Measurements from ENCODE around the gene CHST3. TPM values are rescaled to one million over a fixed set of nuclear protein-coding genes. Genes with fewer than 3 reads are reported as not detected.

The CHST3 gene
- total RNA-seq, 1 experiment from 2014 or later: 6.1 TPM

DNA sequence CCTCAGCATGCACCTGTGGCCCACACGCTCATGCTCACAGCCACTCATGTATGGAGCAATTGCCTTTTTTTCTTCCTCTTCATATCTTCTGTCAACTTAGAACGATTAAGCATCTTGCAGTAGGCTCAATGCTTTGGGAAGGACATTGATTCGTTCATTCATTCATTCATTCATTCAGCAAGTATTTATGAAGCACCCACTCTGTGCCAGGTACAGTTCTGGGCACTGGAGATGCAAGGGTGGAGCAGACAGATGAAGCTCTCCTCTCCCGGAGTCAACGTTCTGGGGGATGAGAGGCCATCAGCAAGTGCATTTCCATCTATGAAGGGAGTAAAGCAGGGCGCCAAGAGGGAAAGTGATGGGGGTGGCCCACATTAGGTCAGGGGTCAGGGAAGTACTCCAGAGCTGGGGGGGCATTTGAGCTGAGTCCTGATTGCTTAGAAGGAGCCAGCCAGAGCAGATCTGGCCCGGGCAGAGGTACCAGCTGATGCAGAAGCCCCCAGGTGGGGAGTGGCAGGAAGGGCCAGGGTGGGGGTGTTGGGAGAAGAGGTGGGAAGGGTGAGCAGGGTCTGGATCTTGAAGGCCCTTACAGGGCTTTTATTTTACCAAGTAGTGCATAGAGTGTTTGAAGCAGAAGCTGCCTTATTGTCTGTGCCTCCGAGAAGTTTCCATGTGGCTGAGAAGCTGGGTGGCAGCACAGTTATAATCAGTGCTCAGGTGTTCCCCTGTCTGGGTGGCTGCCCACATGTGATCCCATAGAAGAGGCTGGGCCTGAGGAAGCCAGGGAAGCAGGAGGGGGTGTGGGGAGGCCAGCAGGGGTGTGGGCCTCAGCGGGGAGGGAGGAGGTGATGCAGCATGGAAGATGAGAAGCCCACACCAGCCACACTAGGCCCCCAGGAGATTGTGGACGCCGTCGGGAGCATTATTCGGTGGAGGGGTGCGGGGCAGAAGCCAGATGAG, 36.2 kb downstream of the CHST3 start:
- Histone ChIP-seq H3K18ac (ENCODE audit: insufficient read length, low read depth, low read length) (no peak overlapping the region), H2BK120ac (ENCODE audit: low read depth, low read length, poor library complexity, severe bottlenecking) (no peak overlapping the region), H3K9ac (ENCODE audit: extremely low read depth, insufficient read length, low read length) (no peak overlapping the region), H3K23ac (ENCODE audit: insufficient read length, low read depth, low read length) (no peak overlapping the region), H3K14ac (ENCODE audit: insufficient read depth, low read length) (0 out of 2 replicates have a peak overlapping the region, but pooled peaks have one; percentile 61), H4K91ac (ENCODE audit: insufficient read length, low read depth, low read length) (no peak overlapping the region), H2AFZ (ENCODE audit: low read length) (no peak overlapping the region), H3K79me1 (ENCODE audit: insufficient read depth, low read depth, low read length, poor library complexity, severe bottlenecking) (peaks cover 3% of the 10 kb centered on the region), H3K9me3 (ENCODE audit: control insufficient read depth, low read depth, low read length) (no peaks in the 10 kb centered on the region), H2BK5ac (ENCODE audit: insufficient read length, low read length) (peak overlapping the region; percentile 35), H2BK12ac (ENCODE audit: insufficient read length, low read depth, low read length) (no peak overlapping the region), H2BK20ac (ENCODE audit: low read depth, low read length, poor library complexity, severe bottlenecking) (no peak overlapping the region), H3K56ac (ENCODE audit: insufficient read length, low read depth, low read length) (no peak overlapping the region), H3K27ac (ENCODE audit: insufficient read length, low read depth, low read length) (no peak overlapping the region), H3T11ph (ENCODE audit: low read length) (no peak overlapping the region), H3K4me1 (ENCODE audit: insufficient read depth, low read length) (no peaks in the 10 kb centered on the region; the same call in 1 of the 2 replicates), H3K23me2 (ENCODE audit: insufficient read length, low read depth, low read length, poor library complexity, severe bottlenecking) (peaks cover 8% of the 10 kb centered on the region), H3K79me2 (ENCODE audit: insufficient read depth, low read length) (no peaks in the 10 kb centered on the region), H3K4ac (ENCODE audit: low read depth, low read length) (no peak overlapping the region), H3K27me3 (ENCODE audit: insufficient read depth, low read length) (no peaks in the 10 kb centered on the region), H4K20me1 (ENCODE audit: control insufficient read depth, insufficient read depth, insufficient read length) (no peaks in the 10 kb centered on the region), H4K5ac (ENCODE audit: insufficient read length, low read depth, low read length) (no peak overlapping the region), H4K8ac (replicated peaks; ENCODE audit: insufficient read length, low read depth, low read length) (peak overlapping the region; percentile 92), H2BK15ac (ENCODE audit: low read depth, low read length) (no peak overlapping the region), H2AK5ac (ENCODE audit: insufficient read length, low read length) (no peak overlapping the region), H3K4me2 (ENCODE audit: insufficient read depth, insufficient read length, low read length) (no peak overlapping the region)
- Mint-ChIP-seq H3K27ac (peak overlapping the region; percentile 6 to 82 (median 73); a peak in 4 of 7 replicates), H3K27me3 (ENCODE audit: low read depth) (no peaks in the 10 kb centered on the region; the same call in 1 of the 2 replicates), H3K36me3 (ENCODE audit: insufficient read depth in 1 of 3, low read depth in 3 of 3) (no peaks in the 10 kb centered on the region; a peak in 1 of 7 replicates), H3K4me3 (no peak overlapping the region), H3K4me1 (peaks cover 18 to 22% of the 10 kb centered on the region in 2 experiments), H3K9me3 (no peaks in the 10 kb centered on the region)
- no peak for DNase-seq
- TF ChIP-seq, protein P1, sequence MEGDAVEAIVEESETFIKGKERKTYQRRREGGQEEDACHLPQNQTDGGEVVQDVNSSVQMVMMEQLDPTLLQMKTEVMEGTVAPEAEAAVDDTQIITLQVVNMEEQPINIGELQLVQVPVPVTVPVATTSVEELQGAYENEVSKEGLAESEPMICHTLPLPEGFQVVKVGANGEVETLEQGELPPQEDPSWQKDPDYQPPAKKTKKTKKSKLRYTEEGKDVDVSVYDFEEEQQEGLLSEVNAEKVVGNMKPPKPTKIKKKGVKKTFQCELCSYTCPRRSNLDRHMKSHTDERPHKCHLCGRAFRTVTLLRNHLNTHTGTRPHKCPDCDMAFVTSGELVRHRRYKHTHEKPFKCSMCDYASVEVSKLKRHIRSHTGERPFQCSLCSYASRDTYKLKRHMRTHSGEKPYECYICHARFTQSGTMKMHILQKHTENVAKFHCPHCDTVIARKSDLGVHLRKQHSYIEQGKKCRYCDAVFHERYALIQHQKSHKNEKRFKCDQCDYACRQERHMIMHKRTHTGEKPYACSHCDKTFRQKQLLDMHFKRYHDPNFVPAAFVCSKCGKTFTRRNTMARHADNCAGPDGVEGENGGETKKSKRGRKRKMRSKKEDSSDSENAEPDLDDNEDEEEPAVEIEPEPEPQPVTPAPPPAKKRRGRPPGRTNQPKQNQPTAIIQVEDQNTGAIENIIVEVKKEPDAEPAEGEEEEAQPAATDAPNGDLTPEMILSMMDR (conservative IDR thresholded peaks at IDR 0.05): no peak
- WGBS (ENCODE audit: extremely low coverage, insufficient read length, low lambda C conversion rate): no CpG with 5 or more reads among the region's 14 CpGs

All from H9 (cell line).